ENCODE data around the gene SEMA5A.

Gene SEMA5A

GRCh38 chr5:9186069-9186468 lies 359.8 kb downstream of the SEMA5A start:
- Histone ChIP-seq H3K9me3 (no peaks in the 10 kb centered on the region), H3K4me3 (no peak overlapping the region), H3K4me1 (no peaks in the 10 kb centered on the region), H3K36me3 (replicated peaks) (no peaks in the 10 kb centered on the region), H3K27me3 (ENCODE audit: low read depth) (no peaks in the 10 kb centered on the region)
- no peak for DNase-seq (ENCODE audit: low spot score in 2 of 2)
- in situ Hi-C loops (cut with MboI; ENCODE audit: low sequenced_read_pairs), result no loop called here

- H3K9me3 ChIP-seq, result no peaks in the 10 kb centered on the region
- in situ Hi-C loops (cut with MboI; ENCODE audit: low sequenced_read_pairs), result no loop called here
Observed at GRCh38 chr5:9183992-9184391, 361.9 kb downstream of the SEMA5A start.

DNA sequence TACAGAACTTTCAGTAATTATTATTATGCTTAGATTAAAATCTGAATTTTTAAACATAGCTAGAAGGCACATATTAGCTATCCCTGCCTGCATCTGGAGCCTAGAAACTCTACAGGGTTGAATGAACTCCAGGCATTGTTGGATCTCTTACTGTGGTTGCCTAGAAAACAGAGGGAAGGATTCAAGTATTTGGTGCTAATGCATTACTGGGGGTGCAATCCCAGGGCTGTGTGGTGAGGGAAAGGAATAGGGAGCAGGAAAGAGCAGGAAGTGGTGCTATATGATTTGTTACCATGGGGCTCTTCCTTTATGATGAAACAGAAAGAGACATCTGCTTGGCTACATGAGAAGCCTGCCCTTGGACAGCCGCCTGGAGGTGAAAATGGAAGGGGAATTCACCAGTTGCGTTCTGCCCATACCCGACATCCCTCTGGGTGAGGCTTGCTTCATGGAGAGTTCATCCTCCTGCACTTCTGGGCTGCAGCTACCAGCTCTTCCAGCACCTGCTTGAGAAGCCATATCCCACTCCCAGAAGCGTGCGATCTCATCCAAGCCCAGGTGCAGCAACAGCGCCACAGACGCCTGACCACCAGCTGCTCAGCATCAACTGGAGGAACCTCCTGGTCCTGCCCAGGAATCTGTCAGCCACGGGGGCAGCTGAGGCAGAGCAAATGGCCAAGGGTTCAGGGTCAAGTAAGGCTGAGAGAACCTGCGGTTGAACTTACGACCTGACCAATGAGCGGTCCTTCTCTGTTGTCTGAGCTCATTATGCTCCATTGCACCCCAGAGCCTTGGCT lies 362.8 kb downstream of the SEMA5A start:
- no peaks in the 10 kb centered on the region for H3K4me1 ChIP-seq
- H3K27me3 ChIP-seq (ENCODE audit: low read depth), result no peaks in the 10 kb centered on the region
- no peaks in the 10 kb centered on the region for H3K36me3 ChIP-seq (replicated peaks)
- no peak for DNase-seq (ENCODE audit: low spot score in 2 of 2)
- in situ Hi-C loops (cut with MboI; ENCODE audit: low sequenced_read_pairs), result no loop called here
- H3K9me3 ChIP-seq, result no peaks in the 10 kb centered on the region
- no peak overlapping the region for H3K4me3 ChIP-seq

More at GRCh38 chr5:9183992-9184391, 361.9 kb downstream of the SEMA5A start:
- no peaks in the 10 kb centered on the region for H3K4me1 ChIP-seq
- DNase-seq (ENCODE audit: low spot score in 2 of 2), result no peak
- H3K36me3 ChIP-seq (replicated peaks), result no peaks in the 10 kb centered on the region
- H3K27me3 ChIP-seq (ENCODE audit: low read depth), result no peaks in the 10 kb centered on the region
- H3K4me3 ChIP-seq, result no peak overlapping the region

GRCh38 chr5:9176641-9177040 lies 369.2 kb downstream of the SEMA5A start:
- in situ Hi-C loops (cut with MboI; ENCODE audit: low sequenced_read_pairs), result no loop called here
- no peaks in the 10 kb centered on the region for H3K9me3 ChIP-seq
- no peaks in the 10 kb centered on the region for H3K36me3 ChIP-seq (replicated peaks)

DNA sequence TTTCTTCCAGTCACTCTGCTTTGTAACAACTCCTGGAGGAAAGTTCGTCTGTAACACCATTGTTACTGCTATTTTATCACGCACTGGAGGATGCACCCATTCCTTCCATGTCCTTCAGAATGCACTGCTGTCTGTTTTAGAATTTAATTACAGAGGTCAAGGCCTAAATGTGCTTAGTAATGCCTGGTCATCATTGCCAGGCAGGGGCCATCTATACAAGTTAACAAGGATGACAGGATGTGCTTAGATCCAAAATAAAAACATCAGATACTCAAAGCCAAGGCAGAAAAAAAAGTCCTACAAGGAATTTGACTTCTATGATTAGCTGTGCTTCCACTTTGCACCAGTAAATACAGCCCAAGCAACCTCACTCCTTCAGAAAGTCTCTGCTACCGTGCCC lies 371.4 kb downstream of the SEMA5A start:
- no peak for DNase-seq (ENCODE audit: low spot score in 2 of 2)
- in situ Hi-C loops (cut with MboI; ENCODE audit: low sequenced_read_pairs), result no loop called here
- no peaks in the 10 kb centered on the region for H3K4me1 ChIP-seq
- H3K27me3 ChIP-seq (ENCODE audit: low read depth), result no peaks in the 10 kb centered on the region
- H3K9me3 ChIP-seq, result no peaks in the 10 kb centered on the region
- no peaks in the 10 kb centered on the region for H3K36me3 ChIP-seq (replicated peaks)
- no peak overlapping the region for H3K4me3 ChIP-seq

More at GRCh38 chr5:9176641-9177040, 369.2 kb downstream of the SEMA5A start:
- Histone ChIP-seq H3K27me3 (ENCODE audit: low read depth) (no peaks in the 10 kb centered on the region), H3K4me1 (no peaks in the 10 kb centered on the region), H3K4me3 (no peak overlapping the region)
- DNase-seq (ENCODE audit: low spot score in 2 of 2), result no peak

GRCh38 chr5:9173281-9174048 lies 372.4 kb downstream of the SEMA5A start:
- Histone ChIP-seq H3K36me3 (replicated peaks) (no peaks in the 10 kb centered on the region), H3K27me3 (ENCODE audit: low read depth) (no peaks in the 10 kb centered on the region), H3K9me3 (no peaks in the 10 kb centered on the region), H3K4me1 (no peaks in the 10 kb centered on the region), H3K4me3 (no peak overlapping the region)
- in situ Hi-C loops (cut with MboI; ENCODE audit: low sequenced_read_pairs), result no loop called here
- no peak for DNase-seq (ENCODE audit: low spot score in 2 of 2)

GRCh38 chr5:9170026-9170425 lies 375.8 kb downstream of the SEMA5A start:
- no peaks in the 10 kb centered on the region for H3K4me1 ChIP-seq
- no peak for DNase-seq (ENCODE audit: low spot score in 2 of 2)
- in situ Hi-C loops (cut with MboI; ENCODE audit: low sequenced_read_pairs), result no loop called here

GRCh38 chr5:9169557-9169902 lies 376.3 kb downstream of the SEMA5A start:
- Histone ChIP-seq H3K9me3 (no peaks in the 10 kb centered on the region), H3K4me1 (no peaks in the 10 kb centered on the region), H3K27me3 (ENCODE audit: low read depth) (no peaks in the 10 kb centered on the region), H3K4me3 (no peak overlapping the region), H3K36me3 (replicated peaks) (no peaks in the 10 kb centered on the region)
- in situ Hi-C loops (cut with MboI; ENCODE audit: low sequenced_read_pairs), result no loop called here
- no peak for DNase-seq (ENCODE audit: low spot score in 2 of 2)

More at GRCh38 chr5:9170026-9170425, 375.8 kb downstream of the SEMA5A start:
- H3K4me3 ChIP-seq, result no peak overlapping the region
- H3K9me3 ChIP-seq, result no peaks in the 10 kb centered on the region
- H3K36me3 ChIP-seq (replicated peaks), result no peaks in the 10 kb centered on the region
- H3K27me3 ChIP-seq (ENCODE audit: low read depth), result no peaks in the 10 kb centered on the region

- in situ Hi-C loops (cut with MboI; ENCODE audit: low sequenced_read_pairs), result no loop called here
- H3K27me3 ChIP-seq (ENCODE audit: low read depth), result no peaks in the 10 kb centered on the region
- DNase-seq (ENCODE audit: low spot score in 2 of 2), result no peak
- H3K9me3 ChIP-seq, result no peaks in the 10 kb centered on the region
- no peaks in the 10 kb centered on the region for H3K4me1 ChIP-seq
- no peaks in the 10 kb centered on the region for H3K36me3 ChIP-seq (replicated peaks)
- H3K4me3 ChIP-seq, result no peak overlapping the region
Observed at GRCh38 chr5:9168791-9169556, 376.9 kb downstream of the SEMA5A start.

DNA sequence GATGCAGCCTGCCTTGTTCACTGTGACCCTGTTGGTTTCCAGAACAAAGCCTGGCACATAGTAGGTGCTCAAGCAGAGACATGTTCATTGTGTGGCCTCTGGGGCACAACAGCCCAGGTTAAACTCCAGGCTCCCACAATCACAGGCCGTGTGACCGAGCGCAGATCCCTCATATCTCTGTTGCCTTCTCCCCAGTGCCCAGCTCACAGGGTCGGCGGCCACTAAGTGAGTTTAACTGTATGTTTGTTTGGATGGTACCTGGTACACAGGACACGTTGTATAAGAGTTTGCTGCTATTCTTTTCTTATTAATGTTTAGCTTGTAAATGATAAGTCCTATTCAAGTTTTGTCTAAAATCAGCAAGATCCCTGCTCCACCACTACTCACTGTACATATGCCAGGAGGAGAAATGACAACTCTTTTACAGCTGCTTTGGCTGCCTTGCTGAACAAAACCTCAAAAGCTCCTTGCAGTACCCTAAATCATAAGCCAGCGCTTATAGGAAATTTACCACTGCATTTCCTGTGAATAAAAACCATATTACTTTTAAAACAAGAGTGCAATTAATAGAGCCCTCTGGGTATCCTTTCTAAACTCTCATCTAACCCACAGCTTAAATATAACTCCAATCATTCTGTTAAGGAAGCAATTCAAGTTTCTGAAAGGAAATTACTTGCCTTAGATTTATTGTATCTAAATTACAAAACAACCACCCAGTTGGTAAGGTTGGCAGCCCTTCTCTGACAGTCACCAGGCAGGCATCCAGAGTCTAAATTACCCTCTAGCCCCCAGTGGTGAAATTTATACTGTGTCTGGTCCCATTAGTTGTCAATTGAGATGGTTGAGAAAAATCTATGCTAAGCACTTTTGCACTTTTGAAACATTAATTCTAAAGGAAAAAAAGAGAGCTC lies 379.4 kb downstream of the SEMA5A start:
- Histone ChIP-seq H3K36me3 (replicated peaks) (no peaks in the 10 kb centered on the region), H3K27me3 (ENCODE audit: low read depth) (no peaks in the 10 kb centered on the region), H3K9me3 (no peaks in the 10 kb centered on the region), H3K4me1 (no peaks in the 10 kb centered on the region), H3K4me3 (no peak overlapping the region)
- in situ Hi-C loops (cut with MboI; ENCODE audit: low sequenced_read_pairs), result no loop called here
- DNase-seq (ENCODE audit: low spot score in 2 of 2), result no peak

- Histone ChIP-seq H3K36me3 (replicated peaks) (no peaks in the 10 kb centered on the region), H3K27me3 (ENCODE audit: low read depth) (no peaks in the 10 kb centered on the region), H3K4me3 (no peak overlapping the region), H3K9me3 (no peaks in the 10 kb centered on the region), H3K4me1 (no peaks in the 10 kb centered on the region)
- DNase-seq (ENCODE audit: low spot score in 2 of 2), result no peak
- in situ Hi-C loops (cut with MboI; ENCODE audit: low sequenced_read_pairs), result no loop called here
Observed at GRCh38 chr5:9165546-9165945, 380.3 kb downstream of the SEMA5A start.

GRCh38 chr5:9160747-9161146 lies 385.1 kb downstream of the SEMA5A start:
- Histone ChIP-seq H3K27me3 (ENCODE audit: low read depth) (no peaks in the 10 kb centered on the region), H3K4me3 (no peak overlapping the region), H3K4me1 (no peaks in the 10 kb centered on the region), H3K36me3 (replicated peaks) (no peaks in the 10 kb centered on the region), H3K9me3 (no peaks in the 10 kb centered on the region)
- DNase-seq (ENCODE audit: low spot score in 2 of 2), result no peak
- in situ Hi-C loops (cut with MboI; ENCODE audit: low sequenced_read_pairs), result no loop called here

GRCh38 chr5:9157811-9158210 lies 388.1 kb downstream of the SEMA5A start:
- H3K36me3 ChIP-seq (replicated peaks), result no peaks in the 10 kb centered on the region
- no peaks in the 10 kb centered on the region for H3K4me1 ChIP-seq
- no peak for DNase-seq (ENCODE audit: low spot score in 2 of 2)
- no peak overlapping the region for H3K4me3 ChIP-seq
- in situ Hi-C loops (cut with MboI; ENCODE audit: low sequenced_read_pairs), result no loop called here
- no peaks in the 10 kb centered on the region for H3K9me3 ChIP-seq
- H3K27me3 ChIP-seq (ENCODE audit: low read depth), result no peaks in the 10 kb centered on the region
